K562 (cell line): ENCODE results near the gene GJA5. TPM values are rescaled to one million over a fixed set of nuclear protein-coding genes. Genes with fewer than 3 reads are reported as not detected.

Experiments
- ATAC-seq: fragments of 200-7000 bp; cut with Tn5 transposase; 3 replicates; pipeline ENCODE4 v1.9.1; 2020; ENCODE audit warnings: moderate library complexity
- BruUV-seq: library from RNA; stranded (reverse); fragments of 400-500 nt; replicated peaks from 2 replicates; lab custom pipeline; 2021; lab: Mats Ljungman, UMichigan
- CTCF ChIA-PET: fragments of 300-600 bp; formaldehyde crosslinking; extraction: SDS; loops from one replicate; lab custom pipeline; 2021; ENCODE audit warnings: low intra/inter-chr PET ratio; lab: Yijun Ruan, JAX
- POLR2A ChIA-PET: fragments of 300-600, 350-650 bp; sonication (Branson Sonifier 250); formaldehyde crosslinking; extraction: SDS; loops from one replicate; lab custom pipeline; 2021; ENCODE audit warnings: antibody characterized with exemption, inconsistent platforms; lab: Yijun Ruan, JAX
- DNase-seq, 4 experiments: peaks; one replicate each; pipeline versions ENCODE4 v3.0.0 to v3.0.0-alpha.2; 2011 to 2018; ENCODE audit warnings: low spot score in 3 of 4, mixed read lengths in 3 of 4; ENCODE audit errors: extremely low read depth in 1 of 4
- FAIRE-seq: peaks from 2 replicates; lab custom pipeline; 2011; peaks lifted over from hg19 to GRCh38; lab: Jason Lieb, UNC
- H2AFZ ChIP-seq: 2 replicates; pipeline ENCODE4 v1.6.0; 2011; ENCODE audit warnings: low read depth, low read length, control low read depth, inconsistent platforms
- H3K27ac ChIP-seq: fragments of 200-600 bp; 3 replicates; pipeline ENCODE4 v1.8.0; 2011; ENCODE audit warnings: low read depth, mild to moderate bottlenecking, control low read depth, inconsistent platforms, low read length, moderate library complexity, mixed read lengths; ENCODE audit errors: extremely low read depth
- H3K27me3 ChIP-seq, 2 experiments: fragments of 300-600 bp in 1 of 2; 2 replicates in 1 of 2; 3 replicates in 1 of 2; pipeline versions ENCODE4 v1.6.0 to v1.8.0; 2011; ENCODE audit warnings: inconsistent platforms in 2 of 2, low read length in 2 of 2, mild to moderate bottlenecking in 1 of 2, mixed read lengths in 1 of 2, moderate library complexity in 1 of 2; ENCODE audit not compliant: control insufficient read depth in 2 of 2, insufficient read depth in 2 of 2
- H3K36me3 ChIP-seq: fragments of 300-600 bp; 3 replicates; pipeline ENCODE4 v1.8.0; 2011; ENCODE audit warnings: mild to moderate bottlenecking, low read length, inconsistent platforms; ENCODE audit not compliant: control insufficient read depth, insufficient read depth
- H3K4me1 ChIP-seq, 2 experiments: fragments of 200-600 bp in 1 of 2; replicated peaks in 1 of 2; 2 replicates in 1 of 2; 3 replicates in 1 of 2; pipeline versions ENCODE4 v1.5.1 to v1.8.0; 2011; ENCODE audit warnings: inconsistent platforms in 2 of 2, low read length in 2 of 2, mild to moderate bottlenecking in 1 of 2, mixed read lengths in 1 of 2, moderate library complexity in 1 of 2; ENCODE audit not compliant: control insufficient read depth in 2 of 2, insufficient read depth in 2 of 2
- H3K4me2 ChIP-seq: 2 replicates; pipeline ENCODE4 v1.6.1; 2011; ENCODE audit warnings: low read length, control low read depth, inconsistent platforms, mixed read lengths; ENCODE audit not compliant: insufficient read depth
- H3K4me3 ChIP-seq: fragments of 200-600 bp; sonication (generic), shearing (Covaris generic); 2 replicates; pipeline ENCODE4 v1.5.1; 2016; ENCODE audit warnings: control low read depth, inconsistent platforms
- H3K79me2 ChIP-seq: fragments of 200-600 bp; 3 replicates; pipeline ENCODE4 v1.8.0; 2011; ENCODE audit warnings: low read length, inconsistent platforms; ENCODE audit not compliant: control insufficient read depth, insufficient read depth
- H3K9ac ChIP-seq, 2 experiments: 2 replicates each; pipeline versions ENCODE4 v1.6.0 to v1.6.1; 2011; ENCODE audit warnings: low read depth in 2 of 2, low read length in 2 of 2, control low read depth in 1 of 2, inconsistent platforms in 1 of 2, mild to moderate bottlenecking in 1 of 2, mixed read lengths in 1 of 2; ENCODE audit not compliant: insufficient read depth in 1 of 2
- H3K9me1 ChIP-seq: one replicate; pipeline ENCODE4 v1.6.0; 2011; ENCODE audit warnings: inconsistent platforms, mild to moderate bottlenecking, low read length, moderate library complexity; ENCODE audit not compliant: control insufficient read depth, insufficient read depth
- H3K9me3 ChIP-seq: replicated peaks from 2 replicates; pipeline ENCODE4 v1.5.1; 2011; ENCODE audit warnings: low read depth, low read length, inconsistent platforms; ENCODE audit not compliant: control insufficient read depth, insufficient read depth
- H4K20me1 ChIP-seq: replicated peaks from 2 replicates; pipeline ENCODE4 v1.6.1; 2011; ENCODE audit warnings: low read length, inconsistent platforms, mixed read lengths; ENCODE audit not compliant: control insufficient read depth, insufficient read depth
- ARID1B ChIP-seq: fragments of 450-650 bp; IDR thresholded peaks from 2 replicates; pipeline ENCODE4 v1.6.1; 2016; ENCODE audit warnings: antibody characterized with exemption, mild to moderate bottlenecking, inconsistent platforms
- CREM ChIP-seq: IDR thresholded peaks from 2 replicates; pipeline ENCODE4 v1.6.1; 2014; ENCODE audit warnings: antibody characterized with exemption, low read depth
- KDM2B ChIP-seq: fragments of 250-450 bp; sonication (Bioruptor Pico); IDR thresholded peaks from 2 replicates; pipeline ENCODE4 v1.8.0; 2021; ENCODE audit warnings: mild to moderate bottlenecking, moderate library complexity
- KLF10 ChIP-seq: fragments of 250-450 bp; sonication (Bioruptor Pico); IDR thresholded peaks from 2 replicates; pipeline ENCODE4 v1.6.1; 2021; ENCODE audit warnings: matching md5 sums
- MCM3 ChIP-seq: fragments of 450-650 bp; IDR thresholded peaks from 2 replicates; pipeline ENCODE4 v1.6.1; 2016
- SMARCE1 ChIP-seq: fragments of 450-650 bp; IDR thresholded peaks from 2 replicates; pipeline ENCODE4 v1.7.1; 2016; ENCODE audit warnings: mild to moderate bottlenecking
- SP1 ChIP-seq: sonication (generic); formaldehyde crosslinking; IDR thresholded peaks from 2 replicates; pipeline ENCODE4 v1.8.1; 2022; ENCODE audit warnings: mild to moderate bottlenecking, missing genetic modification reagents
- SP2 ChIP-seq: IDR thresholded peaks from 2 replicates; pipeline ENCODE4 v1.6.1; 2011; ENCODE audit warnings: mild to moderate bottlenecking, low read depth, low read length, moderate library complexity; ENCODE audit not compliant: poor library complexity, severe bottlenecking; ENCODE audit errors: extremely low read depth
- ZNF239 ChIP-seq: fragments of 250-450 bp; sonication (Bioruptor Pico); IDR thresholded peaks from 2 replicates; pipeline ENCODE4 v1.4.0; 2020; ENCODE audit warnings: mild to moderate bottlenecking
- ZNF583 ChIP-seq: fragments of 250-450 bp; sonication (Bioruptor Pico); IDR thresholded peaks from 2 replicates; pipeline ENCODE4 v1.4.0; 2020
- ZNF830 ChIP-seq: fragments of 250-450 bp; sonication (Bioruptor Pico); IDR thresholded peaks from 2 replicates; pipeline ENCODE4 v1.5.0; 2021; ENCODE audit warnings: mild to moderate bottlenecking
- WGBS: fragments of 100-300 bp; shearing (Covaris generic); methylation state at CpG from one replicate; pipeline ENCODE4 v1.1.6; 2016; ENCODE audit warnings: low coverage, mixed read lengths; ENCODE audit not compliant: insufficient coverage; ENCODE audit errors: missing lambda C conversion rate; 5-methylcytosine and 5-hydroxymethylcytosine counted together
- in situ Hi-C: fragments of 300-500 bp; cut with MboI; formaldehyde crosslinking; loops from 4 replicates; pipeline ENCODE4 v1.15.0; 2018; ENCODE audit warnings: inconsistent platforms, mixed read lengths
- intact Hi-C: fragments of 100-400 bp; cut with micrococcal nuclease; formaldehyde crosslinking; loops from 2 replicates; pipeline ENCODE4 v1.14.2; 2022
- polyA plus RNA-seq, 8 experiments: library from polyadenylated mRNA; depleted of rRNA in 4 of 8; stranded (reverse) in 5 of 8; unstranded in 3 of 8; fragments of >200 nt; fragmentation: Nextera tagmentation in 2 of 8; fragmentation: Illumina TruSeq in 1 of 8; extraction: Ambion mirVana in 2 of 8; extraction: Trizol in 1 of 8; gene quantifications; 2 replicates each; pipeline versions ENCODE4 v1.2.1 to v1.2.3, GENCODE V29; 2011 to 2014; ENCODE audit warnings: inconsistent platforms in 1 of 8, missing spikeins in 1 of 8
- total RNA-seq, 7 experiments: library from RNA; depleted of rRNA in 6 of 7; stranded (reverse); fragments of >200 nt in 6 of 7; fragmentation: Illumina TruSeq in 2 of 7; extraction: Trizol in 2 of 7; gene quantifications; 2 replicates each; pipeline versions ENCODE4 v1.2.1 to v1.2.3, GENCODE V29; 2011 to 2021; ENCODE audit warnings: low replicate concordance in 1 of 7
- TF ChIP-seq, protein P1 (sequence below): fragments of 450-650 bp; IDR thresholded peaks from 2 replicates; pipeline ENCODE4 v1.6.1; 2017; ENCODE audit warnings: antibody characterized with exemption
- TF ChIP-seq, protein P2 (sequence below): sonication (generic); formaldehyde crosslinking; IDR thresholded peaks from 2 replicates; pipeline ENCODE4 v1.8.0; 2022; ENCODE audit warnings: mild to moderate bottlenecking, missing genetic modification reagents
- TF ChIP-seq, protein P3 (sequence below): fragments of 250-450 bp; sonication (Bioruptor Pico); IDR thresholded peaks from 2 replicates; pipeline ENCODE4 v1.4.0; 2020; ENCODE audit warnings: mild to moderate bottlenecking, moderate library complexity

GJA5 gene
- total and polyA plus RNA-seq, 9 of the 15 experiments (the other 6 are each of a cell fraction or from before 2014, with no cell fraction given): 0.07 TPM; not detected in 7

DNA sequence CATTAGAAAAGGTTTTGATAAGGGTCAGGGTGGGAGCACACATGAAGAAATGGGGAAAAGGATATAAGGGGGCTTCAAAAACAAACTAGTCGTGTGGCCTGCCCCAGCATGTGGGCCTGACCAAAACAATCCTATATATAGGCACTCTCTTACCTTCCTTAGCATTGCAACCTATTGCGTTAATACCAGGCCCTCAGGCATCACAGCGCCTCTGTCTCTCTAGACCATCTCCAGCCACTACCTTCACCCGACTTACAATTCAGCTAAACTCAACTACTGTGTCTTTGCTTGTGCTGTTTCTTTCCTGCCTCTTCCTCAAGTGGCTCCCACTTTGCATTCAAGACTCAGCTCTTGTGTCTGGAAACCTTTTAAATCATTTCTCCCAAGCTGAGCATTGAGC, 47.0 kb upstream of the GJA5 start (continued):
- TF ChIP-seq, protein P1, sequence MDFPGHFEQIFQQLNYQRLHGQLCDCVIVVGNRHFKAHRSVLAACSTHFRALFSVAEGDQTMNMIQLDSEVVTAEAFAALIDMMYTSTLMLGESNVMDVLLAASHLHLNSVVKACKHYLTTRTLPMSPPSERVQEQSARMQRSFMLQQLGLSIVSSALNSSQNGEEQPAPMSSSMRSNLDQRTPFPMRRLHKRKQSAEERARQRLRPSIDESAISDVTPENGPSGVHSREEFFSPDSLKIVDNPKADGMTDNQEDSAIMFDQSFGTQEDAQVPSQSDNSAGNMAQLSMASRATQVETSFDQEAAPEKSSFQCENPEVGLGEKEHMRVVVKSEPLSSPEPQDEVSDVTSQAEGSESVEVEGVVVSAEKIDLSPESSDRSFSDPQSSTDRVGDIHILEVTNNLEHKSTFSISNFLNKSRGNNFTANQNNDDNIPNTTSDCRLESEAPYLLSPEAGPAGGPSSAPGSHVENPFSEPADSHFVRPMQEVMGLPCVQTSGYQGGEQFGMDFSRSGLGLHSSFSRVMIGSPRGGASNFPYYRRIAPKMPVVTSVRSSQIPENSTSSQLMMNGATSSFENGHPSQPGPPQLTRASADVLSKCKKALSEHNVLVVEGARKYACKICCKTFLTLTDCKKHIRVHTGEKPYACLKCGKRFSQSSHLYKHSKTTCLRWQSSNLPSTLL: no peak
- TF ChIP-seq ZNF239 (CRISPR knock-in tag): no peak

DNA sequence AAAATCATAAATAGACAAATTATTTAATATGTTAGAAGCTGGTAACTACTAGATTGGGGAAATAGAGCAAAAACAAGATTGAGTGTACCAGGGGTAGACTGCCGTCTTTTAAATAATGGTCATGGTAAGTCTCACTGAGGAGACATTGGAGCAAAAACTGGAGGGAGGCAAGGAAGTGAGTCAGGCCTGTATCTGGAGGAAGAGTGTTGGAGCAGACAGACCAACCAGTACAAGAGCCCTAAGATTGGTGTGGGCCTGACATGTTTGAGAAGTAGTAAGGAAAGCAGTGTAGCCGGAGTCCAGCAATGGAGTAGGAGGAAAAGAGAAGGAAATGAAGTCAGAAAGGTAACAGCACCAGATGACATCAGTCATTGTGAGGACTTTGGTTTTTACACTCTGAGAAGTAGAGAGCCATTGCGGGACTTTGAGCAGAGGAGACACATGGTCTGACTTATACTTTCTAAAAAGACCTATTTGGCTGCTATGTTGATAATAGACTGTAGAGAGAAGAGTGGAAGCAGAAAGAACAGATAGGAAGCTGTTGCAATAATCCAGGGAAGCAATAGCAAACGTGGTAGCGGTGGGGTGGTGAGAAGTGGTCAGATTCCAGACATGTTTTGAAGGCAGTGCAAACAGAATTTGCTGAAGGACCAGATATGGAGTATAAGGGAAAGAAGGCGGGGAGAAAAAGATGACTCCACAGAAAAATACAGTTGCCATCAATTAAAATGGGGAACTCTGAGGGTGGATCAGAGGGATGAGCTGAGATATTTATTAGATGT, 44.7 kb upstream of the GJA5 start:
- in situ Hi-C loops (no loop called here), intact Hi-C loops (no loop called here)
- H3K4me1 ChIP-seq: no peaks in the 10 kb centered on the region
- no peak for ATAC-seq
- TF ChIP-seq ZNF830 (CRISPR knock-in tag): no peak
- TF ChIP-seq ARID1B: no peak
- TF ChIP-seq, protein P2, sequence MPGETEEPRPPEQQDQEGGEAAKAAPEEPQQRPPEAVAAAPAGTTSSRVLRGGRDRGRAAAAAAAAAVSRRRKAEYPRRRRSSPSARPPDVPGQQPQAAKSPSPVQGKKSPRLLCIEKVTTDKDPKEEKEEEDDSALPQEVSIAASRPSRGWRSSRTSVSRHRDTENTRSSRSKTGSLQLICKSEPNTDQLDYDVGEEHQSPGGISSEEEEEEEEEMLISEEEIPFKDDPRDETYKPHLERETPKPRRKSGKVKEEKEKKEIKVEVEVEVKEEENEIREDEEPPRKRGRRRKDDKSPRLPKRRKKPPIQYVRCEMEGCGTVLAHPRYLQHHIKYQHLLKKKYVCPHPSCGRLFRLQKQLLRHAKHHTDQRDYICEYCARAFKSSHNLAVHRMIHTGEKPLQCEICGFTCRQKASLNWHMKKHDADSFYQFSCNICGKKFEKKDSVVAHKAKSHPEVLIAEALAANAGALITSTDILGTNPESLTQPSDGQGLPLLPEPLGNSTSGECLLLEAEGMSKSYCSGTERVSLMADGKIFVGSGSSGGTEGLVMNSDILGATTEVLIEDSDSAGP (CRISPR knock-in tag): no peak
- TF ChIP-seq MCM3: no peak
- no peak for TF ChIP-seq KLF10
- TF ChIP-seq SMARCE1: no peak
- no peak for TF ChIP-seq KDM2B
- TF ChIP-seq SP1: no peak
- TF ChIP-seq SP2: no peak
- TF ChIP-seq ZNF583: no peak
- TF ChIP-seq, protein P3, sequence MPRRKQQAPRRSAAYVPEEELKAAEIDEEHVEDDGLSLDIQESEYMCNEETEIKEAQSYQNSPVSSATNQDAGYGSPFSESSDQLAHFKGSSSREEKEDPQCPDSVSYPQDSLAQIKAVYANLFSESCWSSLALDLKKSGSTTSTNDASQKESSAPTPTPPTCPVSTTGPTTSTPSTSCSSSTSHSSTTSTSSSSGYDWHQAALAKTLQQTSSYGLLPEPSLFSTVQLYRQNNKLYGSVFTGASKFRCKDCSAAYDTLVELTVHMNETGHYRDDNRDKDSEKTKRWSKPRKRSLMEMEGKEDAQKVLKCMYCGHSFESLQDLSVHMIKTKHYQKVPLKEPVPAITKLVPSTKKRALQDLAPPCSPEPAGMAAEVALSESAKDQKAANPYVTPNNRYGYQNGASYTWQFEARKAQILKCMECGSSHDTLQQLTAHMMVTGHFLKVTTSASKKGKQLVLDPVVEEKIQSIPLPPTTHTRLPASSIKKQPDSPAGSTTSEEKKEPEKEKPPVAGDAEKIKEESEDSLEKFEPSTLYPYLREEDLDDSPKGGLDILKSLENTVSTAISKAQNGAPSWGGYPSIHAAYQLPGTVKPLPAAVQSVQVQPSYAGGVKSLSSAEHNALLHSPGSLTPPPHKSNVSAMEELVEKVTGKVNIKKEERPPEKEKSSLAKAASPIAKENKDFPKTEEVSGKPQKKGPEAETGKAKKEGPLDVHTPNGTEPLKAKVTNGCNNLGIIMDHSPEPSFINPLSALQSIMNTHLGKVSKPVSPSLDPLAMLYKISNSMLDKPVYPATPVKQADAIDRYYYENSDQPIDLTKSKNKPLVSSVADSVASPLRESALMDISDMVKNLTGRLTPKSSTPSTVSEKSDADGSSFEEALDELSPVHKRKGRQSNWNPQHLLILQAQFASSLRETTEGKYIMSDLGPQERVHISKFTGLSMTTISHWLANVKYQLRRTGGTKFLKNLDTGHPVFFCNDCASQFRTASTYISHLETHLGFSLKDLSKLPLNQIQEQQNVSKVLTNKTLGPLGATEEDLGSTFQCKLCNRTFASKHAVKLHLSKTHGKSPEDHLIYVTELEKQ (CRISPR knock-in tag): no peak
- no peak for TF ChIP-seq CREM
- ChIA-PET CTCF (no interaction called here), POLR2A (interaction anchor here (0.9 kb wide), 1 partner anchor 10 kb away, joined by 3 read pairs; no protein-coding TSS in a partner anchor)
- no peak for FAIRE-seq
- H3K79me2 ChIP-seq: no peaks in the 10 kb centered on the region
- no peak overlapping the region for H3K9ac ChIP-seq
- no peak overlapping the region for H3K27ac ChIP-seq
- H3K4me3 ChIP-seq: no peak overlapping the region
- no peak overlapping the region for H2AFZ ChIP-seq
- H4K20me1 ChIP-seq: no peaks in the 10 kb centered on the region
- no peaks in the 10 kb centered on the region for H3K9me1 ChIP-seq
- peaks cover 11 to 13% of the 10 kb centered on the region in 2 experiments; a peak in 3 of 5 replicates for H3K27me3 ChIP-seq
- 3% methylated on average over 6 of the region's 6 CpGs for WGBS
- BruUV-seq: no TSS peak
- no peak overlapping the region for H3K4me2 ChIP-seq
- H3K9me3 ChIP-seq: no peaks in the 10 kb centered on the region
- DNase-seq: no peak
- no peaks in the 10 kb centered on the region for H3K36me3 ChIP-seq
